ENCODE measurements around the gene FSCN2. TPM values are rescaled to one million over a fixed set of nuclear protein-coding genes. Genes with fewer than 3 reads are reported as not detected.

The FSCN2 gene
- total and polyA plus RNA-seq, 9 donors: 0.13 to 6.4 (median 3.0) TPM

- DNase-seq: no peak
- Histone ChIP-seq H3K4me1 (ENCODE audit: insufficient read depth) (no peaks in the 10 kb centered on the region), H3K9me3 (no peaks in the 10 kb centered on the region), H3K4me3 (no peak overlapping the region), H3K27ac (no peak overlapping the region), H3K27me3 (no peaks in the 10 kb centered on the region), H3K36me3 (no peaks in the 10 kb centered on the region)
- intact Hi-C loops (cut with DNase I): no loop called here
- no peak for TF ChIP-seq POLR2A (IDR thresholded peaks at IDR 0.05)
- TF ChIP-seq EP300 (IDR thresholded peaks at IDR 0.05): no peak
- TF ChIP-seq CTCF (IDR thresholded peaks at IDR 0.05): no peak
- WGBS, 3 donors: 59 to 72% (median 63%) methylated on average over 11 to 12 of the region's 12 CpGs
These were observed 28.6 kb upstream of the FSCN2 start for GRCh38 chr17:81499601-81499970.

DNA sequence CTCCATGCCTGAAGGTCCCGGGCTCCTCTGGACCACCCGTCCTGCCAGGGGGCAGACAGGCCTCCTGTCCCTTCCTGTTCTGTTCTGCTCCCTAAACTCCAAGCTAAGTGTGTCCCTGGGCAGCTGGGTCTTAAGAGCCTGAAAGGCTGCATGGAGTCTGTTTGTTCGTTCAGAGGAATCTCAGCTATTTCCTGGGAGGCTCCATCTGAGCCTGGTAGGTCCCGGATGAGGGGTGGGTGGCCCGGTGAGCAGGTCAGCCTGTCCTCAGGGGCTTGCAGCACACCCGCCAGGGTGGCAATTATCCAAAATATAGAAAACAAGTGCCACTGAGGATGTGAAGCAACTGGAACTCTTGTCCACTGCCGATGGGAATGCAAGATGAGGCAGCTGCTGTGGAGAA lies 28.1 kb upstream of the FSCN2 start:
- Histone ChIP-seq H3K36me3 (no peaks in the 10 kb centered on the region), H3K9me3 (no peaks in the 10 kb centered on the region), H3K27ac (no peak overlapping the region), H3K4me3 (no peak overlapping the region), H3K4me1 (ENCODE audit: insufficient read depth) (no peaks in the 10 kb centered on the region), H3K27me3 (no peaks in the 10 kb centered on the region)
- intact Hi-C loops (cut with DNase I): no loop called here
- WGBS, 3 donors: 20 to 36% (median 23%) methylated on average over 7 of the region's 7 CpGs
- no peak for TF ChIP-seq EP300 (IDR thresholded peaks at IDR 0.05)
- TF ChIP-seq CTCF (IDR thresholded peaks at IDR 0.05): no peak
- TF ChIP-seq POLR2A (IDR thresholded peaks at IDR 0.05): no peak
- DNase-seq: no peak

- Histone ChIP-seq H3K27me3 (no peaks in the 10 kb centered on the region), H3K27ac (no peak overlapping the region), H3K4me3 (no peak overlapping the region), H3K4me1 (ENCODE audit: insufficient read depth) (no peaks in the 10 kb centered on the region), H3K9me3 (no peaks in the 10 kb centered on the region), H3K36me3 (no peaks in the 10 kb centered on the region)
- no peak for TF ChIP-seq POLR2A (IDR thresholded peaks at IDR 0.05)
- no peak for TF ChIP-seq CTCF (IDR thresholded peaks at IDR 0.05)
- no peak for TF ChIP-seq EP300 (IDR thresholded peaks at IDR 0.05)
- intact Hi-C loops (cut with DNase I): no loop called here
- no peak for DNase-seq
- WGBS, 3 donors: 28 to 45% (median 37%) methylated on average over 12 of the region's 12 CpGs
These were observed 25.6 kb upstream of the FSCN2 start for GRCh38 chr17:81502471-81503017.

DNA sequence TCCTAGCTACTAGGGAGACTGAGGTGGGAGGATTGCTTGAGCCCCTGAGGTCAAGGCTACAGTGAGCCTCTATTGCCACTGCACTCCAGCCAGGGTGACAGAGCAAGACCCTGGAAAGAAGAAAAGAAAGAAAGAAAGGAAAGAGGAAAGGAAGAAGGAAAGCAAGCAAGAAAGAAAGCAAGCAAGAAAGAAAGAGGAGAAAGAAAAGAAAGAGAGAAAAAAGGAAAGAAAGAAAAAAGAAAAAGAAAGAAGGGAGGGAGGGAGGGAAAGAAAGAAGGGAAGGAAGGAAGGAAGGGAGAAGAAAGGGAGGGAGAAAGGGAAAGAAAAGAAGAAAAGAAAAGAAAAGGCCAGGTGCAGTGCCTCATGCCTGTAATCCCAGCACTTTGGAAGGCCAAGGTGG lies 24.6 kb upstream of the FSCN2 start:
- Histone ChIP-seq H3K36me3 (no peaks in the 10 kb centered on the region), H3K4me3 (no peak overlapping the region), H3K27ac (no peak overlapping the region), H3K27me3 (no peaks in the 10 kb centered on the region), H3K9me3 (no peaks in the 10 kb centered on the region), H3K4me1 (ENCODE audit: insufficient read depth) (no peaks in the 10 kb centered on the region)
- intact Hi-C loops (cut with DNase I): no loop called here
- no peak for DNase-seq
- no peak for TF ChIP-seq EP300 (IDR thresholded peaks at IDR 0.05)
- TF ChIP-seq POLR2A (IDR thresholded peaks at IDR 0.05): no peak
- TF ChIP-seq CTCF (IDR thresholded peaks at IDR 0.05): no peak
